Skeletal muscle tissue (tissue), 4 donors: Measurements from ENCODE around the gene LPXN. TPM values are rescaled to one million over a fixed set of nuclear protein-coding genes. Genes with fewer than 3 reads are reported as not detected.

Experiments used
- H3K27ac ChIP-seq: one replicate; pipeline ENCODE4 v1.7.0; 2013; ENCODE audit warnings: mild to moderate bottlenecking, low read depth, low read length, inconsistent platforms
- H3K27me3 ChIP-seq, 3 donors: one replicate each; pipeline ENCODE4 v1.7.0; 2013; ENCODE audit warnings: low read length in 3 of 3; ENCODE audit not compliant: control insufficient read depth in 3 of 3, insufficient read depth in 3 of 3
- H3K36me3 ChIP-seq, 3 donors: one replicate each; pipeline ENCODE4 v1.7.0; 2013; ENCODE audit warnings: low read length in 3 of 3; ENCODE audit not compliant: control insufficient read depth in 3 of 3, insufficient read depth in 3 of 3
- H3K4me1 ChIP-seq, 3 donors: one replicate each; pipeline ENCODE4 v1.7.0; 2013; ENCODE audit warnings: low read length in 3 of 3, mild to moderate bottlenecking in 3 of 3; ENCODE audit not compliant: control insufficient read depth in 3 of 3, insufficient read depth in 3 of 3
- H3K4me3 ChIP-seq, 3 donors: one replicate each; pipeline ENCODE4 v1.7.0; 2013; ENCODE audit warnings: low read length in 3 of 3
- H3K9ac ChIP-seq, 3 donors: one replicate each; pipeline ENCODE4 v1.7.0; 2013; ENCODE audit warnings: low read length in 3 of 3, mild to moderate bottlenecking in 3 of 3, moderate library complexity in 2 of 3, low read depth in 1 of 3
- H3K9me3 ChIP-seq, 3 donors: one replicate each; pipeline ENCODE4 v1.7.0; 2013; ENCODE audit warnings: low read length in 3 of 3; ENCODE audit not compliant: control insufficient read depth in 3 of 3
- total RNA-seq: library from RNA; depleted of rRNA; stranded (reverse); fragments of >200 nt; gene quantifications from one replicate; pipeline ENCODE4 v1.2.3, GENCODE V29; 2014
- donor health status: Osteomylitis.

LPXN gene
- total RNA-seq, 1 donor from 2014 or later = 4.2 TPM

DNA sequence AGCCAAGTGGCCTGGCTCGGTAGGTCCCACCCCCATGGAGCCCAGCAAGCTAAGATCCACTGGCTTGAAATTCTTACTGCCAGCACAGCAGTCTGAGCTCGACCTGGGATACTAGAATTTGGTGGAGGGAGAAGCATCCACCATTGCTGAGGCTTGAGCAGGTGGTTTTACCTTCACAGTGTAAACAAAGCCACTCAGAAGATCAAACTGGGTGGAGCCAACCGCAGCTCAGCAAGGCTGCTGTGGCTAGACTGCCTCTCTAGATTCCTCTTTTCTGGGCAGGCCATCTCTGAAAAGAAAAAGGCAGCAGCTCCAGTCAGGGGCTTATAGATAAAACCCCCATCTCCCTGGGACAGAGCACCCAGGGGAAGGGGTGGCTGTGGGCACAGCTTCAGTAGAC is 45.4 kb downstream of the LPXN start:
- Histone ChIP-seq H3K27ac (no peak overlapping the region), H3K9ac (no peak overlapping the region), H3K9me3 (no peaks in the 10 kb centered on the region), H3K27me3 (no peaks in the 10 kb centered on the region), H3K4me1 (no peaks in the 10 kb centered on the region), H3K4me3 (no peak overlapping the region), H3K36me3 (peaks cover 11 to 26% (median 17%) of the 10 kb centered on the region in 3 donors)

DNA sequence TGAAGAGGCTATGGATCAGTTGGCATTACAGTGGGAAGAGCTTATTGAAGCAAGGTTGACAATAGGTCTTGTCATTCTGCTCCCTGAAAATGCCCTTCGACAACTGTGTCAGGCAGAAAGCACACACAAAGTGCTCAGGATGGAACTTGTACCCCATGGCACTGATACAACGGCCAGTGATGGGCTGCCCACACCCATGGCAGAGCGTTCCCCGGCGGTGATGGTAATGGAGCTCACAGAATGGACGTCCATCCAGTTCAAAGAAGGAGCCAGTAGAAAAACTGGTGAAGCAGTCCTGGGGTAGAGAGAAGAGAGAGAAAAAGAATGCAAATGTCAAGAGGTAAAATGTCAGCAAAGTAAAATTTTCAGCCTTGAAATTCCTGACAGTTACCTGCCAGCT is 48.2 kb downstream of the LPXN start:
- no peak overlapping the region for H3K4me3 ChIP-seq
- H3K27me3 ChIP-seq = no peaks in the 10 kb centered on the region
- no peak overlapping the region for H3K9ac ChIP-seq
- no peaks in the 10 kb centered on the region for H3K4me1 ChIP-seq
- no peaks in the 10 kb centered on the region for H3K9me3 ChIP-seq
- no peak overlapping the region for H3K27ac ChIP-seq
- peaks cover 8 to 24% (median 17%) of the 10 kb centered on the region in 3 donors for H3K36me3 ChIP-seq

GRCh38 chr11:58526721-58527120 is 48.9 kb downstream of the LPXN start:
- H3K27me3 ChIP-seq = no peaks in the 10 kb centered on the region
- no peak overlapping the region for H3K27ac ChIP-seq
- H3K36me3 ChIP-seq = peaks cover 8 to 19% (median 17%) of the 10 kb centered on the region in 3 donors
- H3K9me3 ChIP-seq = no peaks in the 10 kb centered on the region
- H3K9ac ChIP-seq = no peak overlapping the region
- H3K4me3 ChIP-seq = no peak overlapping the region
- no peaks in the 10 kb centered on the region for H3K4me1 ChIP-seq

GRCh38 chr11:58525037-58525614 is 50.5 kb downstream of the LPXN start:
- H3K36me3 ChIP-seq = peaks cover 8 to 15% (median 14%) of the 10 kb centered on the region in 3 donors
- no peaks in the 10 kb centered on the region for H3K4me1 ChIP-seq
- H3K9me3 ChIP-seq = no peaks in the 10 kb centered on the region
- no peak overlapping the region for H3K9ac ChIP-seq
- H3K27me3 ChIP-seq = no peaks in the 10 kb centered on the region
- no peak overlapping the region for H3K4me3 ChIP-seq
- H3K27ac ChIP-seq = no peak overlapping the region

DNA sequence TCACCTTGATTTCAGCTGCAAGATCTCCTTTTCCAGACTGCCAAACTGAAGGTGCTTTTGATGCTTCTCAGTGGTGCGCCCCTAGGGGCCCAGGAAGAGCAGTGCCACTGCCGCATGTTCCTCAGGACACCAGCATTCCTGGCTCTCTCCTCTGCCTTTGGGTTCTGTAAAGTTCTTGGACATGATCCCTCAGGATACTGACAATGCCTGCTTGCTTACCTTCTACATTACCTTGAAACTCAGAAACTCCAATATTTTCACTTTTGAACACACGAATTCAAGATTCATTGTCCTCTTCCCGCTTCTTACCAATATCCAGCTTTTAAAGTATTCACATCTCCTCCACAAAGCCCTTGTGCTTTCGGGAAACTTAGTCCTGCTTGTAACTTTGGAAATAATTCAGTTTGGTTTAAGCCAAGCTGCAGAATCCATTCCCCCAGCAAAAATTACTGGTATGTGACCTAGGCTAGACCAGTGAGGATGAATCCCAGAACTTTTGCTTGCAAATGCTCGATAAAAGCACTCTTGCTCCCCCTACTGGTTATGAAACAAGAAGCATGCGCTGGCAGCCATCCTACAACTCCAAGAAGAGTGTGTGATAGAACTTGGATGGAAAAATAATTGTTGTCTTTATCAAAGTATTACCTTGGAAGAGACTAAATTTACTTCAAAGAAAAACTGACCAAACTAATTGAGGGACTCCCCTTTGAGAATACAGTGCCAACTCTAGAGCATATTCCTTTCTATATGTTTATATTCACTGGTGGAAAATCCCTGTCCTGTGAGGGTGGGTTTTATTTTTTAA is 51.2 kb downstream of the LPXN start:
- peak overlapping the region in 2 of 3 donors; percentile 33 to 34 for H3K4me3 ChIP-seq

GRCh38 chr11:58513747-58514367 is 61.8 kb downstream of the LPXN start:
- H3K9ac ChIP-seq = no peak overlapping the region
- H3K27me3 ChIP-seq = peaks cover 0 to 3% (median 0%) of the 10 kb centered on the region in 3 donors

More for the DNA sequence above, 51.2 kb downstream of the LPXN start:
- no peaks in the 10 kb centered on the region for H3K9me3 ChIP-seq
- H3K9ac ChIP-seq = no peak overlapping the region
- no peak overlapping the region for H3K27ac ChIP-seq
- H3K36me3 ChIP-seq = peaks cover 8 to 15% (median 14%) of the 10 kb centered on the region in 3 donors
- H3K4me1 ChIP-seq = no peaks in the 10 kb centered on the region
- no peaks in the 10 kb centered on the region for H3K27me3 ChIP-seq

DNA sequence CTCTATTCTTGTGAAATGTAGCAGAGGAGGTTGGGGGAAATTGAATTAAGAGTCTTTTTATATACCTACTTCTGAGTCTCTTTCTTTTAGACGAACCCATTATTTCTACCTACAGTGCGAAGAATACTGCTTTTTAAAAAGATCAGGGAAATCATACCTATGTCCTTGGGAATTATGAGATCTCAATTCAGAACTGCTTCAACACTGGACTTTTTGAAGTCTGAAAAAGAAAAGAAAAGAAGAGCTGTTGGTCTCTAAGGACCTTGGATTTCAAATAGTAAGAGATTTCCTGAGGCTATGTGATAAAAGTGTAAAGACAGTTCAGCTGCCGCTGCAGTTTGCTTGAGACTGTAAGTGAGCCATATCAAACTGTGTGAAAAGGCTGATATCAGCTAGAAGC is 64.0 kb downstream of the LPXN start:
- Histone ChIP-seq H3K4me1 (peaks cover 0 to 4% (median 0%) of the 10 kb centered on the region in 3 donors), H3K4me3 (no peak overlapping the region), H3K9me3 (no peaks in the 10 kb centered on the region), H3K9ac (no peak overlapping the region), H3K36me3 (no peaks in the 10 kb centered on the region), H3K27me3 (no peaks in the 10 kb centered on the region), H3K27ac (no peak overlapping the region)

More at GRCh38 chr11:58513747-58514367, 61.8 kb downstream of the LPXN start:
- no peaks in the 10 kb centered on the region for H3K36me3 ChIP-seq
- H3K9me3 ChIP-seq = no peaks in the 10 kb centered on the region
- H3K27ac ChIP-seq = no peak overlapping the region
- H3K4me1 ChIP-seq = peaks cover 0 to 4% (median 0%) of the 10 kb centered on the region in 3 donors
- no peak overlapping the region for H3K4me3 ChIP-seq

DNA sequence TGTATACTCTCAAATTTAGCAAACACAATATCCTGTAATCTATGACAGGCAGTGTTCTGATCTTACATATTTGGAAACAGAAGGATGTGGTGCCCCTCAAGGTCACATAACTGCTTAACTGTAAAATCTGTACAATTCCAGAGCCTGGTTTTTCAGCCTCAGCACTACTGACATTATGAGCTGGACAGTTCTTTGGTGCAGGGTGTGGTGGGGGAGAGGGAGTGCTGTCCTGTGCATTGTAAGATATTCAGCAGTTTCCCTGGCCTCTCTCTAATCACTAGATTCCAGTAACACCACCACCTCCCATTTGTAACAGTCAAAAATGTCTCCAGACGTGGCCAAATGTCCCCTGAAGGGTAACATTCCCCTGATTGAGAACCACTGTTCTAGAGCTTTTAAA is 65.9 kb downstream of the LPXN start:
- H3K36me3 ChIP-seq = no peaks in the 10 kb centered on the region
- H3K27ac ChIP-seq = no peak overlapping the region
- H3K4me1 ChIP-seq = peaks cover 0 to 4% (median 0%) of the 10 kb centered on the region in 3 donors
- H3K9me3 ChIP-seq = no peaks in the 10 kb centered on the region
- H3K9ac ChIP-seq = no peak overlapping the region
- no peak overlapping the region for H3K4me3 ChIP-seq
- no peaks in the 10 kb centered on the region for H3K27me3 ChIP-seq

DNA sequence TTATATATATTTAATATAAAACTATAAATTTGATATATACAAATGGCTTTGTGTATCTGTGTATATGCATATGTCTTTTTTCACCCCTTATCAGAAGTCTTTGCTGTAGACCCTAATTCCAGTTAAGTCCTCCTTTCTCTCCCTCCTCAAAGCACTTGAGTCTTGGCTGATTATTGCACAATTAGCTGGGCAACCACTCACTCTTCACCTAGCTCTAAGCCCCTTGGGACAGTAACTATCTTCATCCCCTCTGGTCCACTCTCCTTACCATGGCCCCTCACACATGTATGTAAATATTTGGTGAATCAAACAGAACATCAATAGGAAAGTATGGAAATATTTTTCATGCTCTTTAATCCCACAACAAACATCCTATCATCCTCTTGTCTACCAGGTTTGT is 66.8 kb downstream of the LPXN start:
- no peaks in the 10 kb centered on the region for H3K9me3 ChIP-seq
- peaks cover 0 to 2% (median 0%) of the 10 kb centered on the region in 3 donors for H3K4me1 ChIP-seq
- H3K27me3 ChIP-seq = no peaks in the 10 kb centered on the region
- no peak overlapping the region for H3K4me3 ChIP-seq
- H3K9ac ChIP-seq = no peak overlapping the region
- no peak overlapping the region for H3K27ac ChIP-seq
- H3K36me3 ChIP-seq = no peaks in the 10 kb centered on the region

GRCh38 chr11:58508005-58508404 is 67.7 kb downstream of the LPXN start, which contains the start of gene OR5B21:
OR5B21 (minus strand) TSS chr11:58508105; CDS start chr11:58508105, 0 bp downstream.
- no peaks in the 10 kb centered on the region for H3K27me3 ChIP-seq
- no peak within 1 kb of the TSS for H3K27ac ChIP-seq
- H3K36me3 ChIP-seq = no peaks in the 10 kb centered on the region
- H3K9me3 ChIP-seq = no peaks in the 10 kb centered on the region
- no peak within 1 kb of the TSS for H3K4me3 ChIP-seq
- no peak within 1 kb of the TSS for H3K9ac ChIP-seq
- no peaks in the 10 kb centered on the region for H3K4me1 ChIP-seq
